Liver (tissue), 3 donors: ENCODE data around the gene KATNB1.

ENCODE experiments used
- CTCF ChIP-seq: fragments of 150-350 bp; IDR thresholded peaks from 2 replicates; pipeline ENCODE4 v1.5.1; 2017; ENCODE audit warnings: improper control_type of control experiment, low read depth, low read length; ENCODE audit not compliant: missing input control
- RAD21 ChIP-seq, 2 donors: IDR thresholded peaks; 2 replicates each; pipeline ENCODE4 v1.6.1; 2016; ENCODE audit warnings: antibody characterized with exemption in 2 of 2, mild to moderate bottlenecking in 2 of 2
- donor health status: healthy.
- donor health status: healthy.

GRCh38 chr16:57747496-57747895 is 11.9 kb downstream of the KATNB1 start:
- TF ChIP-seq CTCF (no peak), RAD21 (IDR thresholded peaks at IDR 0.05) (no peak)
